VCaP (cell line): ENCODE results near the gene LAMP5.

ENCODE experiments used
- H3K27ac ChIP-seq: fragments of 450-650 bp; 2 replicates; pipeline ENCODE4 v1.5.1; 2017
- CTCF ChIP-seq: fragments of 450-650 bp; conservative IDR thresholded peaks from 2 replicates; pipeline ENCODE4 v1.5.1; 2017; ENCODE audit warnings: mild to moderate bottlenecking, moderate library complexity

The LAMP5 gene

GRCh38 chr20:9514461-9515213 lies at the start of gene LAMP5:
Gene LAMP5 (plus strand): TSS chr20:9514590. CDS start chr20:9514853, 263 bp downstream.
- no peak within 1 kb of the TSS for H3K27ac ChIP-seq
- TF ChIP-seq CTCF: no peak

- no peak overlapping the region for H3K27ac ChIP-seq
- TF ChIP-seq CTCF: peak; percentile 76
Observed at GRCh38 chr20:9467995-9468394, 46.4 kb upstream of the LAMP5 start.

- no peak for TF ChIP-seq CTCF
Observed at GRCh38 chr20:9474835-9475415, 39.5 kb upstream of the LAMP5 start.

GRCh38 chr20:9475456-9475855 lies 38.9 kb upstream of the LAMP5 start:
- no peak overlapping the region for H3K27ac ChIP-seq
- no peak for TF ChIP-seq CTCF

More at GRCh38 chr20:9474835-9475415, 39.5 kb upstream of the LAMP5 start:
- H3K27ac ChIP-seq: no peak overlapping the region

- no peak overlapping the region for H3K27ac ChIP-seq
Observed at GRCh38 chr20:9476174-9476573, 38.2 kb upstream of the LAMP5 start.

GRCh38 chr20:9476637-9477036 lies 37.8 kb upstream of the LAMP5 start:
- TF ChIP-seq CTCF: no peak
- no peak overlapping the region for H3K27ac ChIP-seq

More at GRCh38 chr20:9476174-9476573, 38.2 kb upstream of the LAMP5 start:
- no peak for TF ChIP-seq CTCF

- no peak for TF ChIP-seq CTCF
Observed at GRCh38 chr20:9478771-9479170, 35.6 kb upstream of the LAMP5 start.

More at GRCh38 chr20:9478771-9479170, 35.6 kb upstream of the LAMP5 start:
- H3K27ac ChIP-seq: no peak overlapping the region
